WTC11 (cell line): Measurements from ENCODE around the gene NUP98. TPM values are rescaled to one million over a fixed set of nuclear protein-coding genes. Genes with fewer than 3 reads are reported as not detected.
A peak's percentile ranks its signal among the peaks of the same experiment; 100 is the strongest.

Experiments
- ATAC-seq: fragments of 200-7000 bp; cut with Tn5 transposase; 2 replicates; pipeline ENCODE4 v1.10.0; 2021; ENCODE audit warnings: mild to moderate bottlenecking, moderate library complexity
- CTCF ChIA-PET: fragments of 300-600 bp; sonication (Branson Sonifier 250); formaldehyde crosslinking; loops from one replicate; lab custom pipeline; 2021; ENCODE audit warnings: antibody characterized with exemption; lab: Charles Lee
- POLR2A ChIA-PET: fragments of 350-600 bp; sonication (Branson Sonifier 250); formaldehyde crosslinking; loops from one replicate; lab custom pipeline; 2021; ENCODE audit warnings: antibody characterized with exemption; lab: Charles Lee
- DNase-seq: peaks from one replicate; pipeline ENCODE4 v3.0.0; 2021; ENCODE audit warnings: low spot score
- H3K27ac Mint-ChIP-seq: 2 replicates; pipeline ENCODE4 v1.8.0; 2021; ENCODE audit warnings: mixed read lengths
- H3K27me3 Mint-ChIP-seq: 2 replicates; pipeline ENCODE4 v1.8.0; 2021; ENCODE audit warnings: low read depth, mild to moderate bottlenecking, moderate library complexity, mixed read lengths
- H3K36me3 Mint-ChIP-seq: 2 replicates; pipeline ENCODE4 v1.8.0; 2021; ENCODE audit warnings: mixed read lengths
- H3K4me1 Mint-ChIP-seq: 2 replicates; pipeline ENCODE4 v1.8.0; 2022; ENCODE audit warnings: mixed read lengths
- H3K4me3 Mint-ChIP-seq: 2 replicates; pipeline ENCODE4 v1.8.0; 2021; ENCODE audit warnings: mild to moderate bottlenecking, moderate library complexity, mixed read lengths
- H3K9me3 Mint-ChIP-seq: 2 replicates; pipeline ENCODE4 v1.8.0; 2021; ENCODE audit warnings: mixed read lengths
- ATF1 ChIP-seq: sonication (generic); formaldehyde crosslinking; IDR thresholded peaks from 2 replicates; pipeline ENCODE4 v1.8.1; 2023; ENCODE audit warnings: mild to moderate bottlenecking, moderate library complexity, missing genetic modification reagents
- E2F5 ChIP-seq: sonication (generic); formaldehyde crosslinking; IDR thresholded peaks from 2 replicates; pipeline ENCODE4 v1.8.1; 2022; ENCODE audit warnings: mild to moderate bottlenecking, moderate library complexity, missing genetic modification reagents
- ESRRA ChIP-seq: sonication (generic); formaldehyde crosslinking; IDR thresholded peaks from 2 replicates; pipeline ENCODE4 v1.8.1; 2022; ENCODE audit warnings: mild to moderate bottlenecking, missing genetic modification reagents, borderline replicate concordance
- GABPB1 ChIP-seq: sonication (generic); formaldehyde crosslinking; IDR thresholded peaks from 2 replicates; pipeline ENCODE4 v1.8.1; 2023; ENCODE audit warnings: mild to moderate bottlenecking, missing genetic modification reagents
- JUN ChIP-seq: sonication (generic); formaldehyde crosslinking; IDR thresholded peaks from 2 replicates; pipeline ENCODE4 v1.8.0; 2023; ENCODE audit warnings: mild to moderate bottlenecking, missing genetic modification reagents
- NR1H2 ChIP-seq: sonication (generic); formaldehyde crosslinking; IDR thresholded peaks from 2 replicates; pipeline ENCODE4 v1.9.0; 2021; ENCODE audit warnings: mild to moderate bottlenecking, moderate library complexity, missing genetic modification reagents
- NR3C1 ChIP-seq: sonication (generic); formaldehyde crosslinking; conservative IDR thresholded peaks from 2 replicates; pipeline ENCODE4 v1.8.1; 2023; ENCODE audit warnings: low read depth, mild to moderate bottlenecking, missing genetic modification reagents
- PREB ChIP-seq: sonication (generic); formaldehyde crosslinking; IDR thresholded peaks from 2 replicates; pipeline ENCODE4 v1.8.1; 2022; ENCODE audit warnings: mild to moderate bottlenecking, missing genetic modification reagents, moderate library complexity, borderline replicate concordance
- SMAD4 ChIP-seq: sonication (generic); formaldehyde crosslinking; IDR thresholded peaks from 2 replicates; pipeline ENCODE4 v1.8.0; 2022; ENCODE audit warnings: mild to moderate bottlenecking, missing genetic modification reagents
- SP1 ChIP-seq: sonication (generic); formaldehyde crosslinking; conservative IDR thresholded peaks from 2 replicates; pipeline ENCODE4 v1.8.1; 2022; ENCODE audit warnings: missing genetic modification reagents
- STAT6 ChIP-seq: sonication (generic); formaldehyde crosslinking; conservative IDR thresholded peaks from 2 replicates; pipeline ENCODE4 v1.8.1; 2023; ENCODE audit warnings: mild to moderate bottlenecking, low read depth, missing genetic modification reagents, moderate library complexity
- total RNA-seq: library from RNA; stranded (reverse); gene quantifications from 3 replicates; pipeline ENCODE4 v1.2.3, GENCODE V29; 2021
- TF ChIP-seq, protein P1 (sequence below): sonication (generic); formaldehyde crosslinking; conservative IDR thresholded peaks from 2 replicates; pipeline ENCODE4 v1.8.1; 2022; ENCODE audit warnings: mild to moderate bottlenecking, missing genetic modification reagents
- TF ChIP-seq, protein P2 (sequence below): sonication (generic); formaldehyde crosslinking; IDR thresholded peaks from 2 replicates; pipeline ENCODE4 v1.8.0; 2023; ENCODE audit warnings: missing genetic modification reagents, mild to moderate bottlenecking, borderline replicate concordance
- TF ChIP-seq, protein P3 (sequence below): fragments of 250-450 bp; sonication (Bioruptor Pico); IDR thresholded peaks from 2 replicates; pipeline ENCODE4 v1.9.0; 2021; ENCODE audit warnings: mild to moderate bottlenecking
- TF ChIP-seq, protein P4 (sequence below): sonication (generic); formaldehyde crosslinking; IDR thresholded peaks from 2 replicates; pipeline ENCODE4 v1.8.0; 2023; ENCODE audit warnings: mild to moderate bottlenecking, missing genetic modification reagents
- TF ChIP-seq, protein P5 (sequence below): fragments of 250-450 bp; sonication (Bioruptor Pico); IDR thresholded peaks from 2 replicates; pipeline ENCODE4 v1.9.0; 2021; ENCODE audit warnings: mild to moderate bottlenecking, borderline replicate concordance

The NUP98 gene
- total RNA-seq, 1 experiment from 2014 or later = 81.4 TPM

DNA sequence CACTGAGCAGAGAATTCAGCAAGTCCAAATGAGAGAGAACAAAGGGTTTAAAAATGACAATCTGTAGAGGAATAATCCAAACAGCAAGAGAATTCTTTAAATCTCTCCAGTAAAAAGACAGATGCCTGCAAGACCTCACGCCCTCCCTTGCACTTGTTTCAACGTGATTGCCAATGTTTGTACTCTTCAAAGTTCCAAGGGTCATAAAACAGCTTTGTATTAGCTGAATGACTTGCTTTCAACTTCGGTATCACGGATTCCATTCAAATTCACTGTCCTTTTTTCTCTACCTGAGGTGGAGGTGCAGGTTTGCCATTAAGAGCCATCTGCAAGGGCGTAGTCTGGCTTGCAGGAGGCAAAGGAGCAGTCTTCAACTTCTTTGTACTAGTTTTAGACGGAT, 85.1 kb downstream of the NUP98 start:
- Mint-ChIP-seq H3K4me1 (peaks cover 31% of the 10 kb centered on the region), H3K9me3 (no peaks in the 10 kb centered on the region), H3K4me3 (no peak overlapping the region), H3K27me3 (no peaks in the 10 kb centered on the region; the same call in 1 of the 2 replicates), H3K36me3 (peaks cover 50% of the 10 kb centered on the region), H3K27ac (peak overlapping the region; percentile 14; the same call in 1 of the 2 replicates)
- TF ChIP-seq, protein P1, sequence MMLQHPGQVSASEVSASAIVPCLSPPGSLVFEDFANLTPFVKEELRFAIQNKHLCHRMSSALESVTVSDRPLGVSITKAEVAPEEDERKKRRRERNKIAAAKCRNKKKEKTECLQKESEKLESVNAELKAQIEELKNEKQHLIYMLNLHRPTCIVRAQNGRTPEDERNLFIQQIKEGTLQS = no peak
- TF ChIP-seq NR3C1 (no peak), E2F5 (no peak), NR1H2 (no peak), ATF1 (CRISPR knock-in tag) (no peak)
- TF ChIP-seq, protein P2, sequence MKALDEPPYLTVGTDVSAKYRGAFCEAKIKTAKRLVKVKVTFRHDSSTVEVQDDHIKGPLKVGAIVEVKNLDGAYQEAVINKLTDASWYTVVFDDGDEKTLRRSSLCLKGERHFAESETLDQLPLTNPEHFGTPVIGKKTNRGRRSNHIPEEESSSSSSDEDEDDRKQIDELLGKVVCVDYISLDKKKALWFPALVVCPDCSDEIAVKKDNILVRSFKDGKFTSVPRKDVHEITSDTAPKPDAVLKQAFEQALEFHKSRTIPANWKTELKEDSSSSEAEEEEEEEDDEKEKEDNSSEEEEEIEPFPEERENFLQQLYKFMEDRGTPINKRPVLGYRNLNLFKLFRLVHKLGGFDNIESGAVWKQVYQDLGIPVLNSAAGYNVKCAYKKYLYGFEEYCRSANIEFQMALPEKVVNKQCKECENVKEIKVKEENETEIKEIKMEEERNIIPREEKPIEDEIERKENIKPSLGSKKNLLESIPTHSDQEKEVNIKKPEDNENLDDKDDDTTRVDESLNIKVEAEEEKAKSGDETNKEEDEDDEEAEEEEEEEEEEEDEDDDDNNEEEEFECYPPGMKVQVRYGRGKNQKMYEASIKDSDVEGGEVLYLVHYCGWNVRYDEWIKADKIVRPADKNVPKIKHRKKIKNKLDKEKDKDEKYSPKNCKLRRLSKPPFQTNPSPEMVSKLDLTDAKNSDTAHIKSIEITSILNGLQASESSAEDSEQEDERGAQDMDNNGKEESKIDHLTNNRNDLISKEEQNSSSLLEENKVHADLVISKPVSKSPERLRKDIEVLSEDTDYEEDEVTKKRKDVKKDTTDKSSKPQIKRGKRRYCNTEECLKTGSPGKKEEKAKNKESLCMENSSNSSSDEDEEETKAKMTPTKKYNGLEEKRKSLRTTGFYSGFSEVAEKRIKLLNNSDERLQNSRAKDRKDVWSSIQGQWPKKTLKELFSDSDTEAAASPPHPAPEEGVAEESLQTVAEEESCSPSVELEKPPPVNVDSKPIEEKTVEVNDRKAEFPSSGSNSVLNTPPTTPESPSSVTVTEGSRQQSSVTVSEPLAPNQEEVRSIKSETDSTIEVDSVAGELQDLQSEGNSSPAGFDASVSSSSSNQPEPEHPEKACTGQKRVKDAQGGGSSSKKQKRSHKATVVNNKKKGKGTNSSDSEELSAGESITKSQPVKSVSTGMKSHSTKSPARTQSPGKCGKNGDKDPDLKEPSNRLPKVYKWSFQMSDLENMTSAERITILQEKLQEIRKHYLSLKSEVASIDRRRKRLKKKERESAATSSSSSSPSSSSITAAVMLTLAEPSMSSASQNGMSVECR (CRISPR knock-in tag) = no peak
- ATAC-seq = no peak
- ChIA-PET CTCF (no interaction called here), POLR2A (no interaction called here)
- no peak for DNase-seq

GRCh38 chr11:3710485-3711259, 86.7 kb downstream of the NUP98 start:
- TF ChIP-seq PREB (CRISPR knock-in tag) (no peak), JUN (CRISPR knock-in tag) (no peak), ESRRA (CRISPR knock-in tag) (no peak), SMAD4 (CRISPR knock-in tag) (no peak), SP1 (CRISPR knock-in tag) (no peak), NR1H2 (no peak), GABPB1 (no peak), STAT6 (CRISPR knock-in tag) (no peak)
- TF ChIP-seq, protein P3, sequence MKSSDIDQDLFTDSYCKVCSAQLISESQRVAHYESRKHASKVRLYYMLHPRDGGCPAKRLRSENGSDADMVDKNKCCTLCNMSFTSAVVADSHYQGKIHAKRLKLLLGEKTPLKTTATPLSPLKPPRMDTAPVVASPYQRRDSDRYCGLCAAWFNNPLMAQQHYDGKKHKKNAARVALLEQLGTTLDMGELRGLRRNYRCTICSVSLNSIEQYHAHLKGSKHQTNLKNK = no peak
- TF ChIP-seq, protein P4, sequence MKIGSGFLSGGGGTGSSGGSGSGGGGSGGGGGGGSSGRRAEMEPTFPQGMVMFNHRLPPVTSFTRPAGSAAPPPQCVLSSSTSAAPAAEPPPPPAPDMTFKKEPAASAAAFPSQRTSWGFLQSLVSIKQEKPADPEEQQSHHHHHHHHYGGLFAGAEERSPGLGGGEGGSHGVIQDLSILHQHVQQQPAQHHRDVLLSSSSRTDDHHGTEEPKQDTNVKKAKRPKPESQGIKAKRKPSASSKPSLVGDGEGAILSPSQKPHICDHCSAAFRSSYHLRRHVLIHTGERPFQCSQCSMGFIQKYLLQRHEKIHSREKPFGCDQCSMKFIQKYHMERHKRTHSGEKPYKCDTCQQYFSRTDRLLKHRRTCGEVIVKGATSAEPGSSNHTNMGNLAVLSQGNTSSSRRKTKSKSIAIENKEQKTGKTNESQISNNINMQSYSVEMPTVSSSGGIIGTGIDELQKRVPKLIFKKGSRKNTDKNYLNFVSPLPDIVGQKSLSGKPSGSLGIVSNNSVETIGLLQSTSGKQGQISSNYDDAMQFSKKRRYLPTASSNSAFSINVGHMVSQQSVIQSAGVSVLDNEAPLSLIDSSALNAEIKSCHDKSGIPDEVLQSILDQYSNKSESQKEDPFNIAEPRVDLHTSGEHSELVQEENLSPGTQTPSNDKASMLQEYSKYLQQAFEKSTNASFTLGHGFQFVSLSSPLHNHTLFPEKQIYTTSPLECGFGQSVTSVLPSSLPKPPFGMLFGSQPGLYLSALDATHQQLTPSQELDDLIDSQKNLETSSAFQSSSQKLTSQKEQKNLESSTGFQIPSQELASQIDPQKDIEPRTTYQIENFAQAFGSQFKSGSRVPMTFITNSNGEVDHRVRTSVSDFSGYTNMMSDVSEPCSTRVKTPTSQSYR (CRISPR knock-in tag) = no peak
- TF ChIP-seq, protein P5, sequence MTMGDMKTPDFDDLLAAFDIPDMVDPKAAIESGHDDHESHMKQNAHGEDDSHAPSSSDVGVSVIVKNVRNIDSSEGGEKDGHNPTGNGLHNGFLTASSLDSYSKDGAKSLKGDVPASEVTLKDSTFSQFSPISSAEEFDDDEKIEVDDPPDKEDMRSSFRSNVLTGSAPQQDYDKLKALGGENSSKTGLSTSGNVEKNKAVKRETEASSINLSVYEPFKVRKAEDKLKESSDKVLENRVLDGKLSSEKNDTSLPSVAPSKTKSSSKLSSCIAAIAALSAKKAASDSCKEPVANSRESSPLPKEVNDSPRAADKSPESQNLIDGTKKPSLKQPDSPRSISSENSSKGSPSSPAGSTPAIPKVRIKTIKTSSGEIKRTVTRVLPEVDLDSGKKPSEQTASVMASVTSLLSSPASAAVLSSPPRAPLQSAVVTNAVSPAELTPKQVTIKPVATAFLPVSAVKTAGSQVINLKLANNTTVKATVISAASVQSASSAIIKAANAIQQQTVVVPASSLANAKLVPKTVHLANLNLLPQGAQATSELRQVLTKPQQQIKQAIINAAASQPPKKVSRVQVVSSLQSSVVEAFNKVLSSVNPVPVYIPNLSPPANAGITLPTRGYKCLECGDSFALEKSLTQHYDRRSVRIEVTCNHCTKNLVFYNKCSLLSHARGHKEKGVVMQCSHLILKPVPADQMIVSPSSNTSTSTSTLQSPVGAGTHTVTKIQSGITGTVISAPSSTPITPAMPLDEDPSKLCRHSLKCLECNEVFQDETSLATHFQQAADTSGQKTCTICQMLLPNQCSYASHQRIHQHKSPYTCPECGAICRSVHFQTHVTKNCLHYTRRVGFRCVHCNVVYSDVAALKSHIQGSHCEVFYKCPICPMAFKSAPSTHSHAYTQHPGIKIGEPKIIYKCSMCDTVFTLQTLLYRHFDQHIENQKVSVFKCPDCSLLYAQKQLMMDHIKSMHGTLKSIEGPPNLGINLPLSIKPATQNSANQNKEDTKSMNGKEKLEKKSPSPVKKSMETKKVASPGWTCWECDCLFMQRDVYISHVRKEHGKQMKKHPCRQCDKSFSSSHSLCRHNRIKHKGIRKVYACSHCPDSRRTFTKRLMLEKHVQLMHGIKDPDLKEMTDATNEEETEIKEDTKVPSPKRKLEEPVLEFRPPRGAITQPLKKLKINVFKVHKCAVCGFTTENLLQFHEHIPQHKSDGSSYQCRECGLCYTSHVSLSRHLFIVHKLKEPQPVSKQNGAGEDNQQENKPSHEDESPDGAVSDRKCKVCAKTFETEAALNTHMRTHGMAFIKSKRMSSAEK (CRISPR knock-in tag) = no peak
- TF ChIP-seq, all 79 proteins: peak for 0
- ATAC-seq (no peak), DNase-seq (no peak)
- Mint-ChIP-seq H3K27me3 (no peaks in the 10 kb centered on the region; the same call in 1 of the 2 replicates), H3K27ac (peak overlapping the region; percentile 92), H3K4me3 (peak overlapping the region; percentile 33), H3K36me3 (peaks cover 50% of the 10 kb centered on the region), H3K4me1 (peaks cover 31% of the 10 kb centered on the region), H3K9me3 (no peaks in the 10 kb centered on the region)
- ChIA-PET CTCF (interaction anchor here (1.1 to 1.5 kb wide), 2 partner anchors 10 to 144 kb away, joined by 3 to 4 read pairs; partner anchors contain the start of gene STIM1), POLR2A (no interaction called here)
